ENCODE measurements around the gene PKN1. TPM values are rescaled to one million over a fixed set of nuclear protein-coding genes. Genes with fewer than 3 reads are reported as not detected.

PKN1 gene
- total RNA-seq, 1 donor from 2014 or later = 129 TPM

DNA sequence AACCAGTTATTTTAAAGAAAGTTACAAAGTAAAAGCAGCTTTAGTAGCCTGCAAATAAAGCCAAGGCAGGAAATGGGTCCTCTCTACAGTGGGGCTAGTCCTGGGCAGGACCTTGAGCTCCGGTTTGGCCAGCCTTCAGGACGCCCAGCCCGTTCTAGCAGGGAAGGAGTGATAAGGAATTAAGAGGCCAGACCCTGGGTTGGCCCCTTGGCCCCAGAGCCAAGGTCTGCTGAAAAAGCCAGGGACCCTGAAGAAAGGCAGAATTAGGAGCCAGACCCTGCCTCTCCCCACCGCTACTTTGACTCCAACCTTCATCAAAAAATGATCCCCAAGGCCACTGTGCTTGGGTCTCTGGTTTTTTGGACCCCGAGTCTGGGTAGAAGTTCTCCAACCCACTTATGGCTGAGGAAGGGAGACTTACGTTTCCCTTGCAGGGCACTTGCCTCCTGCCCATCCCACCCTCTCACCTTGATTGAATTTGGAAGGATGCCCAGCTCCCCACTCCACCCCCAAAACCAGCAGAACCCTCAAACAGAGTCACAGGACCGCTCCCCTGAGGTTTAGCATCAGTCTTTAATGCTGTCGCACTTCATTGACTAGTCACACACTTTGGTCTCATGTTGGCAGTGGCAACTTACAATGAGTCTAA, 81.2 kb downstream of the PKN1 start:
- peak overlapping the region; percentile 30 for H3K27ac ChIP-seq (replicated peaks)
- peaks cover 33% of the 10 kb centered on the region for H3K36me3 ChIP-seq
- H3K4me1 ChIP-seq = peaks cover 61% of the 10 kb centered on the region
- no peaks in the 10 kb centered on the region for H3K9me3 ChIP-seq (replicated peaks)
- intact Hi-C loops (cut with micrococcal nuclease) = no loop called here
- H3K4me3 ChIP-seq = peak overlapping the region; percentile 99
- no peaks in the 10 kb centered on the region for H3K27me3 ChIP-seq (ENCODE audit: low read depth)
- TF ChIP-seq CTCF (IDR thresholded peaks at IDR 0.05; ENCODE audit: borderline replicate concordance) = no peak
- no peak for DNase-seq

DNA sequence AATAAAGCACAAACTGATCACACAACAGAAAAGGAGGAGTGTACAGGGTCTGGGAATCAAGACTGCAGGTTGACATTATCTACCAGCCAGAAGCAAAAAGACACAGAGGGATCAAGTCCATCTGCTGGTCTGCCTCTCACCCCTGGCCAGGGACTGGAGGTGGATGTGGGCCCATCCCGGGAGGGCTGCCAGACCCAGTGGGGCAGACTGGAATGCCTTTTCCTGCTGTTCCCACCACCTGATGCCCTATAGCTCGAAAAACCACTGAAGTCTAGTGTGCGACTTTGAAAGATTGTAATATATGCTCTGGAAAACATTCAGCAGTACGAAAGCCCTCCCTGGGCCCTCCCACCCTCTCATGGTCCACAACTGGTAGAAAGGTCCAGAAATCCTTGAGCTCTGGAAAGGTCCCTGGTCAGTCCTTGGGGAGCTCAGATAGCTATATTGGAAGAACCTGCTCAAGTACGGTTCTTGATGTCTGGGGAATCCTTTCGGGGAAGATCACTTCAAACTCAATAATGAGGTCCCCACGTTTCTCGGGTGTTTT, 82.5 kb downstream of the PKN1 start:
- Histone ChIP-seq H3K4me1 (peaks cover 59% of the 10 kb centered on the region), H3K27ac (replicated peaks) (peak overlapping the region; percentile 100), H3K4me3 (peak overlapping the region; percentile 99), H3K27me3 (ENCODE audit: low read depth) (no peaks in the 10 kb centered on the region), H3K36me3 (peaks cover 33% of the 10 kb centered on the region), H3K9me3 (replicated peaks) (no peaks in the 10 kb centered on the region)
- TF ChIP-seq CTCF (IDR thresholded peaks at IDR 0.05; ENCODE audit: borderline replicate concordance) = no peak
- no peak for DNase-seq
- intact Hi-C loops (cut with micrococcal nuclease) = no loop called here

- Histone ChIP-seq H3K4me3 (peak overlapping the region; percentile 99), H3K36me3 (peaks cover 33% of the 10 kb centered on the region), H3K27ac (replicated peaks) (peak overlapping the region; percentile 100), H3K4me1 (peaks cover 59% of the 10 kb centered on the region), H3K27me3 (ENCODE audit: low read depth) (no peaks in the 10 kb centered on the region), H3K9me3 (replicated peaks) (no peaks in the 10 kb centered on the region)
- no peak for DNase-seq
- TF ChIP-seq CTCF (IDR thresholded peaks at IDR 0.05; ENCODE audit: borderline replicate concordance) = no peak
- intact Hi-C loops (cut with micrococcal nuclease) = no loop called here
Observed at GRCh38 chr19:14516048-14516534, 83.0 kb downstream of the PKN1 start.

DNA sequence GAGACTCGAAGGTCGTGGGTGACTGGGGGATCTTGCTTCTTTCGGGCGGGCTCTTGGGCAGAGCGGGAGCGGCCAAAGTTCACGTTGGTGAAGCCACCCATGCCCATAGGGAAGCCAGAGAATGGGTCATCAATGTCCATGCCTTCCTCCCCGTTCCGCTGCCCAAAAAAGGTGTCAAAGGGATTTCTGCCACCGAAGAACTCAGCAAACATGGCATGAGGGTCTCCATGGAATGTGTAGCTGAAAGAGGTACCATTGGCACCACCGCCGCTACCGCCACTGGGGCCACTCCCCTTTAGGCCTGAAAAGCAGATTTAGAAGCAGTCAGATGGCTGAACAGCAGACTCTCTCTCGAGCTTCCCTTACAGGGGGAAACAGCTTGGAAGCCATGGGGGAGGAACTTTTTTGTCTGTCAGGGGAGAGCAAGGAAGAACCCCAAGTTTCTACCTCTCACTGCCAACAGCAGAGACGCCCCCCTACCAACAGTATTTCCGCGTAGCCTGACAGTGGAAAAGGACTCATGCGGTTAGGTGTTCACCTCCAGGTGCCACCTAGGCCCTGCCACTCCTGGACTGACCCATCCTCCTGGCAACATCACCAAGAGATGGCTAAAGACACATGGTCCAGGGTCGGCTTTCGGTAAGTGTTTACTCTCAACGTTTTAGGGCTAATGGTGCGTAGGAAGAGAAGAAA, 83.8 kb downstream of the PKN1 start:
- no peak for TF ChIP-seq CTCF (IDR thresholded peaks at IDR 0.05; ENCODE audit: borderline replicate concordance)
- intact Hi-C loops (cut with micrococcal nuclease) = no loop called here
- no peaks in the 10 kb centered on the region for H3K9me3 ChIP-seq (replicated peaks)
- H3K4me1 ChIP-seq = peaks cover 59% of the 10 kb centered on the region
- H3K27me3 ChIP-seq (ENCODE audit: low read depth) = no peaks in the 10 kb centered on the region
- H3K27ac ChIP-seq (replicated peaks) = peak overlapping the region; percentile 100
- DNase-seq = no peak
- H3K4me3 ChIP-seq = peak overlapping the region; percentile 99
- peaks cover 33% of the 10 kb centered on the region for H3K36me3 ChIP-seq

GRCh38 chr19:14517446-14517839, 84.3 kb downstream of the PKN1 start:
- intact Hi-C loops (cut with micrococcal nuclease) = no loop called here
- no peak for DNase-seq
- Histone ChIP-seq H3K4me3 (peak overlapping the region; percentile 99), H3K27me3 (ENCODE audit: low read depth) (no peaks in the 10 kb centered on the region), H3K4me1 (peaks cover 59% of the 10 kb centered on the region), H3K36me3 (peaks cover 33% of the 10 kb centered on the region), H3K27ac (replicated peaks) (peak overlapping the region; percentile 100), H3K9me3 (replicated peaks) (no peaks in the 10 kb centered on the region)
- TF ChIP-seq CTCF (IDR thresholded peaks at IDR 0.05; ENCODE audit: borderline replicate concordance) = no peak
